Activated CD4-positive, alpha-beta T cell treated with anti-CD3 and anti-CD28 coated beads, Interleukin-2, Interleukin-6, amounts not matched to agents 100 ng/mL and 50 ng/mL, durations not matched to agents 16 hours and 8 hours (primary cell): ENCODE data around the gene MTMR1.

Source experiments
- DNase-seq: peaks from one replicate; pipeline ENCODE4 v3.0.0-alpha.2; 2020

MTMR1 gene

GRCh38 chrX:150692831-150693724 lies at the start of gene MTMR1:
Gene MTMR1 (plus strand): TSS chrX:150693396. CDS start chrX:150693531, 135 bp downstream.
- DNase-seq, result peak; percentile 51

GRCh38 chrX:150643958-150644357 lies 49.2 kb upstream of the MTMR1 start:
- DNase-seq, result no peak

GRCh38 chrX:150644422-150644821 lies 48.8 kb upstream of the MTMR1 start:
- no peak for DNase-seq

- no peak for DNase-seq
Measured at GRCh38 chrX:150647331-150647730, 45.9 kb upstream of the MTMR1 start.

GRCh38 chrX:150648296-150648940 lies 44.8 kb upstream of the MTMR1 start:
- no peak for DNase-seq

- DNase-seq, result peak; percentile 1
Measured at GRCh38 chrX:150649096-150649870, 43.9 kb upstream of the MTMR1 start.

GRCh38 chrX:150651906-150652305 lies 41.3 kb upstream of the MTMR1 start:
- no peak for DNase-seq

- no peak for DNase-seq
Measured at GRCh38 chrX:150655788-150656187, 37.4 kb upstream of the MTMR1 start.

- no peak for DNase-seq
Measured at GRCh38 chrX:150663073-150663472, 30.1 kb upstream of the MTMR1 start.

- no peak for DNase-seq
Measured at GRCh38 chrX:150664290-150664689, 28.9 kb upstream of the MTMR1 start.

- no peak for DNase-seq
Measured at GRCh38 chrX:150676221-150676620, 17.0 kb upstream of the MTMR1 start.

- DNase-seq, result peak; percentile 18
Measured at GRCh38 chrX:150680974-150681373, 12.2 kb upstream of the MTMR1 start.

- DNase-seq, result no peak
Measured at GRCh38 chrX:150683112-150683511, 10.1 kb upstream of the MTMR1 start.

GRCh38 chrX:150683536-150684146 lies 9.6 kb upstream of the MTMR1 start:
- DNase-seq, result peak; percentile 73

- no peak for DNase-seq
Measured at GRCh38 chrX:150688911-150689451, 4.2 kb upstream of the MTMR1 start.

GRCh38 chrX:150690126-150690525 lies 3.1 kb upstream of the MTMR1 start:
- peak; percentile 16 for DNase-seq

- peak; percentile 10 for DNase-seq
Measured at GRCh38 chrX:150692296-150692695, 900 bp upstream of the MTMR1 start.

- peak; percentile 81 for DNase-seq
Measured at GRCh38 chrX:150693725-150694574, 754 bp downstream of the MTMR1 start.

- peak; percentile 38 for DNase-seq
Measured at GRCh38 chrX:150694738-150695410, 1.7 kb downstream of the MTMR1 start.

GRCh38 chrX:150696331-150696730 lies 3.1 kb downstream of the MTMR1 start:
- DNase-seq, result peak; percentile 28

GRCh38 chrX:150696866-150697265 lies 3.7 kb downstream of the MTMR1 start:
- no peak for DNase-seq
